Ascending aorta (tissue), 2 donors: ENCODE measurements around the gene TBC1D14. TPM values are rescaled to one million over a fixed set of nuclear protein-coding genes. Genes with fewer than 3 reads are reported as not detected.

Experiments
- DNase-seq, 2 donors: peaks; one replicate each; pipeline ENCODE4 v3.0.0-alpha.2; 2019; ENCODE audit warnings: low spot score in 2 of 2
- H3K27ac ChIP-seq, 2 donors: fragments of 200-600 bp; sonication (generic); one replicate each; pipeline ENCODE4 v1.5.1; 2016 to 2017; ENCODE audit warnings: mild to moderate bottlenecking in 1 of 2
- H3K27me3 ChIP-seq: fragments of 200-600 bp; sonication (generic); one replicate; pipeline ENCODE4 v1.5.1; 2017
- H3K36me3 ChIP-seq, 2 donors: fragments of 200-600 bp; sonication (generic); one replicate each; pipeline ENCODE4 v1.5.1; 2016
- H3K4me1 ChIP-seq, 2 donors: fragments of 200-600 bp; sonication (generic); one replicate each; pipeline ENCODE4 v1.5.1; 2016 to 2017; ENCODE audit warnings: mild to moderate bottlenecking in 1 of 2
- H3K4me3 ChIP-seq, 2 donors: fragments of 200-600 bp; sonication (generic); one replicate each; pipeline ENCODE4 v1.5.1; 2016 to 2017; ENCODE audit warnings: mild to moderate bottlenecking in 1 of 2
- H3K9me3 ChIP-seq, 2 donors: fragments of 200-600 bp; sonication (generic); one replicate each; pipeline ENCODE4 v1.5.1; 2016
- CTCF ChIP-seq, 3 experiments: fragments of 200-600 bp in 2 of 3; fragments of 450-650 bp in 1 of 3; sonication (generic) in 2 of 3; IDR thresholded peaks; one replicate each; pipeline ENCODE4 v1.5.1; 2016 to 2019; ENCODE audit warnings: antibody characterized with exemption in 3 of 3, mild to moderate bottlenecking in 1 of 3, moderate library complexity in 1 of 3
- intact Hi-C: fragments of 100-400 bp; cut with DNase I; formaldehyde crosslinking; loops from one replicate; pipeline ENCODE4 v1.15.1; 2023
- total RNA-seq: library from RNA; depleted of rRNA; stranded (reverse); fragments of >200 nt; gene quantifications from one replicate; pipeline ENCODE4 v1.1.0, GENCODE V29; 2016

Gene TBC1D14
- total RNA-seq, 1 donor from 2014 or later: 26.4 TPM

- no peak for TF ChIP-seq CTCF (IDR thresholded peaks at IDR 0.05)
- Histone ChIP-seq H3K36me3 (peaks cover 3 to 9% of the 10 kb centered on the region in 2 donors), H3K4me3 (no peak overlapping the region), H3K27me3 (no peaks in the 10 kb centered on the region), H3K4me1 (peaks cover 2 to 4% of the 10 kb centered on the region in 2 donors), H3K27ac (no peak overlapping the region), H3K9me3 (no peaks in the 10 kb centered on the region)
- intact Hi-C loops: no loop called here
- no peak for DNase-seq
Observed at GRCh38 chr4:6929339-6929811, 19.7 kb downstream of the TBC1D14 start.

GRCh38 chr4:6929812-6930464 lies 20.3 kb downstream of the TBC1D14 start:
- Histone ChIP-seq H3K4me3 (no peak overlapping the region), H3K36me3 (peaks cover 0 to 3% of the 10 kb centered on the region in 2 donors), H3K9me3 (no peaks in the 10 kb centered on the region), H3K27me3 (no peaks in the 10 kb centered on the region), H3K27ac (no peak overlapping the region), H3K4me1 (peaks cover 2 to 4% of the 10 kb centered on the region in 2 donors)
- TF ChIP-seq CTCF (IDR thresholded peaks at IDR 0.05): no peak
- intact Hi-C loops: no loop called here
- no peak for DNase-seq

GRCh38 chr4:6932475-6932874 lies 22.8 kb downstream of the TBC1D14 start:
- intact Hi-C loops: no loop called here
- Histone ChIP-seq H3K27me3 (no peaks in the 10 kb centered on the region), H3K36me3 (no peaks in the 10 kb centered on the region), H3K9me3 (no peaks in the 10 kb centered on the region), H3K27ac (no peak overlapping the region), H3K4me1 (no peaks in the 10 kb centered on the region), H3K4me3 (no peak overlapping the region)
- TF ChIP-seq CTCF (IDR thresholded peaks at IDR 0.05): no peak
- no peak for DNase-seq

GRCh38 chr4:6932918-6933317 lies 23.3 kb downstream of the TBC1D14 start:
- DNase-seq: no peak
- no peak for TF ChIP-seq CTCF (IDR thresholded peaks at IDR 0.05)
- Histone ChIP-seq H3K4me3 (no peak overlapping the region), H3K4me1 (no peaks in the 10 kb centered on the region), H3K36me3 (no peaks in the 10 kb centered on the region), H3K9me3 (no peaks in the 10 kb centered on the region), H3K27me3 (no peaks in the 10 kb centered on the region), H3K27ac (no peak overlapping the region)
- intact Hi-C loops: no loop called here

- H3K9me3 ChIP-seq: no peaks in the 10 kb centered on the region
- no peak for TF ChIP-seq CTCF (IDR thresholded peaks at IDR 0.05)
- H3K4me3 ChIP-seq: no peak overlapping the region
- H3K36me3 ChIP-seq: no peaks in the 10 kb centered on the region
- intact Hi-C loops: no loop called here
- no peak for DNase-seq
- no peaks in the 10 kb centered on the region for H3K4me1 ChIP-seq
- no peak overlapping the region for H3K27ac ChIP-seq
- H3K27me3 ChIP-seq: no peaks in the 10 kb centered on the region
Observed at GRCh38 chr4:6933691-6934430, 24.2 kb downstream of the TBC1D14 start.
